GM12878 (cell line): ENCODE results near the gene AGXT. TPM values are rescaled to one million over a fixed set of nuclear protein-coding genes. Genes with fewer than 3 reads are reported as not detected.

Experiments
- ATAC-seq: fragments of 200-7000 bp; cut with Tn5 transposase; 3 replicates; pipeline ENCODE4 v1.9.1; 2020; ENCODE audit warnings: mild to moderate bottlenecking, moderate library complexity
- BruUV-seq: library from RNA; stranded (reverse); fragments of 400-500 nt; replicated peaks from 2 replicates; lab custom pipeline; 2021; lab: Mats Ljungman, UMichigan
- CTCF ChIA-PET: fragments of 300-600 bp; sonication (Branson Sonifier 250); formaldehyde crosslinking; extraction: SDS; loops from one replicate; lab custom pipeline; 2021; ENCODE audit warnings: inconsistent platforms; lab: Yijun Ruan, JAX
- POLR2A ChIA-PET: fragments of 350-600 bp; formaldehyde crosslinking; extraction: SDS; loops from one replicate; lab custom pipeline; 2021; ENCODE audit warnings: inconsistent platforms; lab: Charles Lee
- RAD21 ChIA-PET: fragments of 300-600 bp; sonication (Branson Sonifier 250); formaldehyde crosslinking; loops from one replicate; lab custom pipeline; 2023; ENCODE audit warnings: antibody characterized with exemption; ENCODE audit not compliant: unreplicated experiment; lab: Charles Lee
- SMC1A ChIA-PET: fragments of 300-600 bp; sonication (Branson Sonifier 250); formaldehyde crosslinking; loops from one replicate; lab custom pipeline; 2023; ENCODE audit not compliant: unreplicated experiment, uncharacterized antibody; lab: Charles Lee
- DNase-seq: peaks from one replicate; pipeline ENCODE4 v3.0.0-alpha.2; 2011; ENCODE audit warnings: low read depth, low spot score
- FAIRE-seq: peaks from 3 replicates; lab custom pipeline; 2011; peaks lifted over from hg19 to GRCh38; lab: Jason Lieb, UNC
- H2AFZ ChIP-seq: 2 replicates; pipeline ENCODE4 v1.6.0; 2011; ENCODE audit warnings: low read depth, low read length, control low read depth; ENCODE audit not compliant: control insufficient read depth
- H3K27ac ChIP-seq: 2 replicates; pipeline ENCODE4 v1.5.1; 2011; ENCODE audit warnings: control low read depth; ENCODE audit not compliant: control insufficient read depth, insufficient read depth
- H3K27me3 ChIP-seq, 2 experiments: replicated peaks in 1 of 2; 2 replicates each; pipeline versions ENCODE4 v1.6.0 to v1.6.1; 2011; ENCODE audit warnings: low read length in 1 of 2; ENCODE audit not compliant: control insufficient read depth in 2 of 2, insufficient read depth in 2 of 2
- H3K36me3 ChIP-seq, 2 experiments: 2 replicates each; pipeline ENCODE4 v1.5.1; 2011; ENCODE audit warnings: low read length in 1 of 2; ENCODE audit not compliant: control insufficient read depth in 2 of 2, insufficient read depth in 2 of 2
- H3K4me1 ChIP-seq: 2 replicates; pipeline ENCODE4 v1.6.1; 2011; ENCODE audit warnings: mild to moderate bottlenecking, low read length, moderate library complexity, mixed read lengths; ENCODE audit not compliant: control insufficient read depth, insufficient read depth
- H3K4me2 ChIP-seq: 2 replicates; pipeline ENCODE4 v1.6.0; 2011; ENCODE audit warnings: control low read depth; ENCODE audit not compliant: control insufficient read depth, insufficient read depth
- H3K4me3 ChIP-seq: fragments of 200-600 bp; sonication (generic); 2 replicates; pipeline ENCODE4 v1.5.1; 2016
- H3K79me2 ChIP-seq: 2 replicates; pipeline ENCODE4 v1.6.0; 2011; ENCODE audit warnings: low read length; ENCODE audit not compliant: control insufficient read depth, insufficient read depth
- H3K9ac ChIP-seq: 2 replicates; pipeline ENCODE4 v1.8.0; 2011; ENCODE audit warnings: low read length, control low read depth, mixed read lengths; ENCODE audit not compliant: control insufficient read depth, insufficient read depth
- H3K9me3 ChIP-seq: replicated peaks from 3 replicates; pipeline ENCODE4 v1.5.1; 2011; ENCODE audit warnings: mild to moderate bottlenecking, low read length; ENCODE audit not compliant: control insufficient read depth, insufficient read depth
- H4K20me1 ChIP-seq: 2 replicates; pipeline ENCODE4 v1.6.0; 2011; ENCODE audit not compliant: control insufficient read depth, insufficient read depth
- CUX1 ChIP-seq: IDR thresholded peaks from 2 replicates; pipeline ENCODE4 v1.6.1; 2012; ENCODE audit warnings: improper control_type of control experiment, low read depth, low read length; ENCODE audit not compliant: insufficient replicate concordance
- HDAC2 ChIP-seq: fragments of 200-600 bp; sonication (generic); IDR thresholded peaks from 2 replicates; pipeline ENCODE4 v1.6.1; 2017
- NR2F1 ChIP-seq: fragments of 450-650 bp; conservative IDR thresholded peaks from 2 replicates; pipeline ENCODE4 v1.6.1; 2017; ENCODE audit warnings: mild to moderate bottlenecking
- POLR2AphosphoS5 ChIP-seq: IDR thresholded peaks from 2 replicates; pipeline ENCODE4 v1.6.1; 2011; ENCODE audit warnings: mild to moderate bottlenecking, low read length, inconsistent platforms
- SMAD5 ChIP-seq: IDR thresholded peaks from 2 replicates; pipeline ENCODE4 v1.6.1; 2016; ENCODE audit warnings: antibody characterized with exemption, low read depth
- SUZ12 ChIP-seq: fragments of 200-600 bp; sonication (generic); IDR thresholded peaks from one replicate; pipeline ENCODE4 v1.6.1; 2018; ENCODE audit warnings: antibody characterized with exemption, mild to moderate bottlenecking; ENCODE audit not compliant: unreplicated experiment
- ZSCAN29 ChIP-seq: fragments of 450-650 bp; IDR thresholded peaks from 2 replicates; pipeline ENCODE4 v1.6.1; 2017; ENCODE audit warnings: mild to moderate bottlenecking, moderate library complexity
- WGBS: methylation state at CpG from one replicate; pipeline ENCODE4 v1.1.6; 2016; ENCODE audit warnings: low lambda C conversion rate; ENCODE audit not compliant: insufficient replicate concordance, insufficient coverage; ENCODE audit errors: missing lambda C conversion rate; 5-methylcytosine and 5-hydroxymethylcytosine counted together
- in situ Hi-C: fragments of 300-500 bp; cut with MboI; formaldehyde crosslinking; loops from 9 replicates; pipeline ENCODE4 v1.14.3; 2018; ENCODE audit warnings: mixed read lengths
- intact Hi-C: fragments of 100-400 bp; cut with micrococcal nuclease; formaldehyde crosslinking; loops from one replicate; pipeline ENCODE4 v1.14.2; 2022; ENCODE audit not compliant: unreplicated experiment
- polyA plus RNA-seq, 11 experiments: library from polyadenylated mRNA; depleted of rRNA in 4 of 11; unstranded in 6 of 11; stranded (reverse) in 5 of 11; fragments of >200 nt; fragmentation: Nextera tagmentation in 4 of 11; fragmentation: Illumina TruSeq in 1 of 11; extraction: Ambion mirVana in 4 of 11; extraction: Trizol in 1 of 11; gene quantifications; 1 replicate in 1 of 11; 2 replicates in 10 of 11; pipeline versions ENCODE4 v1.2.1 to v1.2.3, GENCODE V29; 2011 to 2016; ENCODE audit warnings: inconsistent platforms in 2 of 11, missing spikeins in 2 of 11, low read depth in 1 of 11
- total RNA-seq, 4 experiments: library from RNA; depleted of rRNA in 3 of 4; stranded (reverse); fragments of >200 nt in 3 of 4; fragmentation: Illumina TruSeq in 1 of 4; extraction: Trizol in 1 of 4; gene quantifications; 2 replicates each; pipeline versions ENCODE4 v1.2.1 to v1.2.3, GENCODE V29; 2013 to 2021

Gene AGXT
- total and polyA plus RNA-seq, 10 of the 15 experiments (the other 5 are each of a cell fraction or from before 2014, with no cell fraction given) = 0.18 TPM; not detected in 9

GRCh38 chr2:240858871-240859270 lies 9.8 kb upstream of the AGXT start:
- Histone ChIP-seq H3K4me2 (no peak overlapping the region), H3K36me3 (no peaks in the 10 kb centered on the region), H3K9ac (no peak overlapping the region), H2AFZ (no peak overlapping the region)
- intact Hi-C loops = loop anchor here (10.0 kb wide), 1 partner anchor 356 kb away; no protein-coding TSS in a partner anchor
- ChIA-PET RAD21 (no interaction called here), SMC1A (no interaction called here), CTCF (no interaction called here)
- ATAC-seq = no peak
- no peak for TF ChIP-seq CUX1
- TF ChIP-seq ZSCAN29 = no peak
- TF ChIP-seq SUZ12 = no peak
- no peak for TF ChIP-seq NR2F1
- no peak for TF ChIP-seq HDAC2
- no peak for TF ChIP-seq POLR2AphosphoS5
- TF ChIP-seq SMAD5 = no peak
- TF ChIP-seq, all 136 proteins: peak for 0
- Histone ChIP-seq H3K4me1 (no peaks in the 10 kb centered on the region), H3K27ac (no peak overlapping the region), H4K20me1 (no peaks in the 10 kb centered on the region), H3K4me3 (no peak overlapping the region), H3K9me3 (peaks cover 1% of the 10 kb centered on the region; the same call in 1 of the 3 replicates), H3K27me3 (peaks cover 1 to 6% of the 10 kb centered on the region in 2 experiments; a peak in 2 of 4 replicates), H3K79me2 (no peaks in the 10 kb centered on the region)
- WGBS = 26% methylated on average over 10 of the region's 10 CpGs
- no peak for FAIRE-seq
- DNase-seq = no peak
- in situ Hi-C loops = loop anchor here (10.0 kb wide), 1 partner anchor 796 kb away; no protein-coding TSS in a partner anchor
- BruUV-seq = no TSS peak
- POLR2A ChIA-PET = no interaction called here
